Activated T-cell treated with anti-CD3 and anti-CD28 coated beads, Interleukin-2, amount 50 U/mL, for 24 hours (primary cell): ENCODE data around the gene ELFN2.

ENCODE experiments used
- DNase-seq: peaks from one replicate; pipeline ENCODE4 v3.0.0-alpha.2; 2020
- H3K27ac Mint-ChIP-seq: 2 replicates; pipeline ENCODE4 v1.8.0; 2020; ENCODE audit warnings: mild to moderate bottlenecking, mixed read lengths
- H3K27me3 Mint-ChIP-seq: 2 replicates; pipeline ENCODE4 v1.8.0; 2020; ENCODE audit warnings: mixed read lengths
- H3K36me3 Mint-ChIP-seq: 2 replicates; pipeline ENCODE4 v1.8.0; 2020; ENCODE audit warnings: low read depth, mixed read lengths
- H3K4me1 Mint-ChIP-seq: 2 replicates; pipeline ENCODE4 v1.8.0; 2020; ENCODE audit warnings: low read depth, mixed read lengths
- H3K4me3 Mint-ChIP-seq: 2 replicates; pipeline ENCODE4 v1.8.0; 2020; ENCODE audit warnings: mild to moderate bottlenecking, moderate library complexity, mixed read lengths
- H3K9me3 Mint-ChIP-seq: 2 replicates; pipeline ENCODE4 v1.8.0; 2020; ENCODE audit warnings: mixed read lengths

The ELFN2 gene

DNA sequence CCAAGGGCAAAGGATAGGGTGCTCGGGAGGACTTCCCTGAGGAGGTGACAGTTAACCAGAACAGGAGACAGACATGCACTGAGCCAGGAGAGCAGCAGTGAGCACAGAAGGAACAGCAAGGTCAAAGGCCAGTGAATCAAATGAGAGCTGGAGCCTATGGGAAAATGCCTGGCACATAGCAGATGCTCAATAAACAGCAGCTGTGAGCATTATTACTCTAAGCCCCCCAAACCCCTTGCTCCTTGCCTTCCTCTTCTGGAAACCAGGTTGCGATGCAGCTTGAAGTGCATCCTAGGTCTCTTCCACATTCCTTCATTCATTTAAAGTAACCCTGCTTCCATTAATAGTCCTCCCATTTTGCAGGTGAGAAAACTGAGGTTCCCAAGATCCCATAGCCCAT is 13.0 kb downstream of the ELFN2 start:
- Mint-ChIP-seq H3K36me3 (no peaks in the 10 kb centered on the region), H3K27ac (no peak overlapping the region), H3K27me3 (peaks cover 49% of the 10 kb centered on the region), H3K9me3 (no peaks in the 10 kb centered on the region), H3K4me3 (no peak overlapping the region), H3K4me1 (peaks cover 29% of the 10 kb centered on the region)
- no peak for DNase-seq

GRCh38 chr22:37413546-37413945 is 13.7 kb downstream of the ELFN2 start:
- Mint-ChIP-seq H3K4me1 (peaks cover 26% of the 10 kb centered on the region), H3K27ac (no peak overlapping the region), H3K4me3 (no peak overlapping the region), H3K36me3 (no peaks in the 10 kb centered on the region), H3K9me3 (no peaks in the 10 kb centered on the region), H3K27me3 (peaks cover 41% of the 10 kb centered on the region)
- no peak for DNase-seq

DNA sequence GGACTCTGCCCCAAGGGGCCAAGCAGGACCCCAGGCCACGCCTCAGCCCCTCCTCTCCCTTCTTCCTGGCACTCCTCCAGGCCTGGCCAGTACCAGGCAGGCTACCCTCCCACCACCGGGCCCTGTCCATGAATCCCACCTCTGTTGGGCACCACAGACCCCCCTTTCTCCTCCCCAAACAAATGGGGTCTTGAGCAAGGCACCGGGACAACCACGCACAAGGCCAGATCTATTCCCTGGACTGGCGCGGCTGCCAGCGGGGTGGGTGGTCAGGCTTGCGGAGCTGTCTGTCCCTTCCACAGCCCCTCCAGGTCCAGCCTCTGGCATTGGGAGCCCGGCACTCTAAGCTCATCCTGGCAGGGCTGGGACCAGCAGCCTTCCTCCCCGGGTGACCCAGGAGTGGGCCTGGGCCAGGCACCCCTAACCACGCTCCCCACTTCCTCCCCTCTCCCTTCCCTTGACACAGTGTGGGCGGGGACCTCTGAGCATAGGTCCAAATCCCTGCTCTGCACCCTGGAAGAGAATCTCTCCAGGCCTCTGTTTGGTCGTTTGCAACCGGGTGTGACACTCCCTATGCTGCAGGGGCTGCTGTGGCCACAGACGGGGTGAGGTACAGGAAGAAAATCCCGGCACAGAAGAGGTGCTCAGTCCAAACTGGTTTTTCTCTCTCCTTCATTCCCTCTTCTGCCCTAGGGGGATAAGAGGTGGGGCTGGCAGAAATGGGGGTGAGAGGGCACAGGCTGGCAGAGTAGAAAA is 14.6 kb downstream of the ELFN2 start:
- H3K36me3 Mint-ChIP-seq: no peaks in the 10 kb centered on the region
- peaks cover 33% of the 10 kb centered on the region for H3K27me3 Mint-ChIP-seq
- DNase-seq: no peak
- no peak overlapping the region for H3K27ac Mint-ChIP-seq
- no peaks in the 10 kb centered on the region for H3K9me3 Mint-ChIP-seq
- peaks cover 26% of the 10 kb centered on the region for H3K4me1 Mint-ChIP-seq
- no peak overlapping the region for H3K4me3 Mint-ChIP-seq

DNA sequence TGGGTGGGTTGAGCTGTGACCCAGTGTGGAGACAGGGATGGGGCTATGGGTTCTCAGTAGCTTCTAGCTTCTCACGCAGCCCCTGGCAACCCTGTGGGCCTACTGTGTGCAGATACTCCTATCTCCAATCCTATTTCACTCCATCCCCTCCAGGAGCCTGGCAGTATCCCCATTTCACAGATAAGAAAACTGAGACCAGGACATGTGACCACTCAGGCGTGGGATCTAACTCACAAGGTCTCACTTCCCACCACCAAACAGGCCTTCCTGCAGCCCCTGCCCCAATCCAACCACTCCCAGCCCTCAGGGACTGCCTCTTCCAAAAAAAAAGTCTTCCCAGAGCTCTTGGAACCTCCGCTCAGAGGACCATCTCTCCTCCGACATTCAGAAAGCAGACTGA is 15.6 kb downstream of the ELFN2 start:
- H3K36me3 Mint-ChIP-seq: no peaks in the 10 kb centered on the region
- no peak for DNase-seq
- peaks cover 19% of the 10 kb centered on the region for H3K4me1 Mint-ChIP-seq
- no peak overlapping the region for H3K27ac Mint-ChIP-seq
- no peak overlapping the region for H3K4me3 Mint-ChIP-seq
- no peaks in the 10 kb centered on the region for H3K9me3 Mint-ChIP-seq
- H3K27me3 Mint-ChIP-seq: peaks cover 25% of the 10 kb centered on the region

GRCh38 chr22:37410174-37411055 is 16.9 kb downstream of the ELFN2 start:
- H3K4me3 Mint-ChIP-seq: no peak overlapping the region
- H3K36me3 Mint-ChIP-seq: no peaks in the 10 kb centered on the region
- peak overlapping the region; percentile 57 for H3K27ac Mint-ChIP-seq
- H3K27me3 Mint-ChIP-seq: peaks cover 14% of the 10 kb centered on the region
- DNase-seq: no peak
- no peaks in the 10 kb centered on the region for H3K9me3 Mint-ChIP-seq
- H3K4me1 Mint-ChIP-seq: peaks cover 11% of the 10 kb centered on the region

GRCh38 chr22:37409459-37410050 is 17.7 kb downstream of the ELFN2 start:
- H3K27me3 Mint-ChIP-seq: peaks cover 6% of the 10 kb centered on the region
- DNase-seq: no peak
- no peak overlapping the region for H3K4me3 Mint-ChIP-seq
- H3K27ac Mint-ChIP-seq: no peak overlapping the region
- H3K9me3 Mint-ChIP-seq: no peaks in the 10 kb centered on the region
- H3K36me3 Mint-ChIP-seq: no peaks in the 10 kb centered on the region
- H3K4me1 Mint-ChIP-seq: peaks cover 11% of the 10 kb centered on the region

DNA sequence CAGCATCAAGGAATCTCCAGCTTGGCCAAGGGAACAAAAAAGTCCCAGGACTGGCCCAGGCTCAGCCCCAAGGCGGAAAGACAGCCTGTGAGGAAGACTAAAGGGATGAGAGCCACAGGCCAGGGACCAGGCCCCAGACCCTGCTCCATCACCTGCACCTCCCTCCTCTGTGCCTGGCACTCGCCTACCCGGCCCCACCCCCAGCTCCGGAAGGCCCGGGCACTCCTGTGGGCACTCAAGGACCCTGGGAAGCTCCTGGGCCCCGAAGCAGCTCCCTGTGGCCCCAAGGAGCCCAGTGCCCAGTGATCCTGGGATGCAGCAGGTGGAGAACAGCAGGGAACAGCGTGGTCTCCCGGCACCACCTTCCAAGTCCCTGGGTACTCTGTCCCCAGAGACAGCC is 18.2 kb downstream of the ELFN2 start:
- Mint-ChIP-seq H3K9me3 (no peaks in the 10 kb centered on the region), H3K27ac (no peak overlapping the region), H3K4me1 (peaks cover 11% of the 10 kb centered on the region)

GRCh38 chr22:37407856-37408255 is 19.4 kb downstream of the ELFN2 start:
- no peaks in the 10 kb centered on the region for H3K36me3 Mint-ChIP-seq
- H3K9me3 Mint-ChIP-seq: no peaks in the 10 kb centered on the region
- H3K27ac Mint-ChIP-seq: no peak overlapping the region
- no peak overlapping the region for H3K4me3 Mint-ChIP-seq
- no peak for DNase-seq
- peaks cover 3% of the 10 kb centered on the region for H3K27me3 Mint-ChIP-seq
- peaks cover 10% of the 10 kb centered on the region for H3K4me1 Mint-ChIP-seq

More for the DNA sequence above, 18.2 kb downstream of the ELFN2 start:
- no peaks in the 10 kb centered on the region for H3K36me3 Mint-ChIP-seq
- no peak overlapping the region for H3K4me3 Mint-ChIP-seq
- DNase-seq: no peak
- H3K27me3 Mint-ChIP-seq: peaks cover 3% of the 10 kb centered on the region

GRCh38 chr22:37406441-37407235 is 20.6 kb downstream of the ELFN2 start:
- Mint-ChIP-seq H3K36me3 (no peaks in the 10 kb centered on the region), H3K9me3 (no peaks in the 10 kb centered on the region), H3K27ac (no peak overlapping the region), H3K27me3 (peaks cover 3% of the 10 kb centered on the region), H3K4me1 (peaks cover 9% of the 10 kb centered on the region), H3K4me3 (no peak overlapping the region)
- no peak for DNase-seq

- Mint-ChIP-seq H3K9me3 (no peaks in the 10 kb centered on the region), H3K27ac (no peak overlapping the region), H3K36me3 (no peaks in the 10 kb centered on the region), H3K4me3 (no peak overlapping the region), H3K4me1 (no peaks in the 10 kb centered on the region), H3K27me3 (no peaks in the 10 kb centered on the region)
- DNase-seq: no peak
These were observed 23.2 kb downstream of the ELFN2 start for GRCh38 chr22:37404091-37404490.

- H3K27ac Mint-ChIP-seq: no peak overlapping the region
- H3K4me1 Mint-ChIP-seq: no peaks in the 10 kb centered on the region
- H3K9me3 Mint-ChIP-seq: no peaks in the 10 kb centered on the region
- H3K36me3 Mint-ChIP-seq: no peaks in the 10 kb centered on the region
- H3K4me3 Mint-ChIP-seq: no peak overlapping the region
- DNase-seq: no peak
- H3K27me3 Mint-ChIP-seq: no peaks in the 10 kb centered on the region
These were observed 23.9 kb downstream of the ELFN2 start for GRCh38 chr22:37403267-37403960.

DNA sequence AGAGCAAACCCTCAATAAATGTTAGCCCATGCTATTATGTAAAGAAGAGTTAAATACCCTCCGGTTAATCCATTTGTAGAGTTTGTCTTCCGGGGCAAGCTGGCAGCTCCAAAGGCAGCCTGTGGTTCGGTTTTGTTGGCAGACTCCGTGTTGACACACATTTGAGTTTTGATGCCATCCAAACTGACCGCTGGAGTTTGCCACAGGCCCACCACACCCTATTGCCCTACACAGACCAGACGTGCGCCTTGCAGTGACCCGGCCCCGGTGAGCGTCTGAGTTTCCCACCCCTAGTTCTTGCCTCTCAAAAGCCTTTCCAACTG is 25.1 kb downstream of the ELFN2 start:
- Mint-ChIP-seq H3K27me3 (no peaks in the 10 kb centered on the region), H3K4me3 (no peak overlapping the region), H3K4me1 (no peaks in the 10 kb centered on the region), H3K27ac (no peak overlapping the region), H3K9me3 (no peaks in the 10 kb centered on the region), H3K36me3 (no peaks in the 10 kb centered on the region)
- DNase-seq: no peak

- H3K27me3 Mint-ChIP-seq: peaks cover 5% of the 10 kb centered on the region
- no peaks in the 10 kb centered on the region for H3K9me3 Mint-ChIP-seq
- H3K27ac Mint-ChIP-seq: no peak overlapping the region
- H3K4me3 Mint-ChIP-seq: no peak overlapping the region
- H3K36me3 Mint-ChIP-seq: no peaks in the 10 kb centered on the region
- no peak for DNase-seq
- no peaks in the 10 kb centered on the region for H3K4me1 Mint-ChIP-seq
These were observed 25.7 kb downstream of the ELFN2 start for GRCh38 chr22:37401401-37402183.
